Stimulated activated CD8-positive, alpha-beta memory T cell treated with anti-CD3 and anti-CD28 coated beads, Interleukin-4, amount 100 ng/mL, for 4 hours (primary cell): ENCODE measurements around the gene MYMX.

Experiments
- DNase-seq, 2 donors: peaks; one replicate each; pipeline ENCODE4 v3.0.0-alpha.2; 2020; ENCODE audit warnings: low read depth in 2 of 2, low spot score in 1 of 2

Gene MYMX

DNA sequence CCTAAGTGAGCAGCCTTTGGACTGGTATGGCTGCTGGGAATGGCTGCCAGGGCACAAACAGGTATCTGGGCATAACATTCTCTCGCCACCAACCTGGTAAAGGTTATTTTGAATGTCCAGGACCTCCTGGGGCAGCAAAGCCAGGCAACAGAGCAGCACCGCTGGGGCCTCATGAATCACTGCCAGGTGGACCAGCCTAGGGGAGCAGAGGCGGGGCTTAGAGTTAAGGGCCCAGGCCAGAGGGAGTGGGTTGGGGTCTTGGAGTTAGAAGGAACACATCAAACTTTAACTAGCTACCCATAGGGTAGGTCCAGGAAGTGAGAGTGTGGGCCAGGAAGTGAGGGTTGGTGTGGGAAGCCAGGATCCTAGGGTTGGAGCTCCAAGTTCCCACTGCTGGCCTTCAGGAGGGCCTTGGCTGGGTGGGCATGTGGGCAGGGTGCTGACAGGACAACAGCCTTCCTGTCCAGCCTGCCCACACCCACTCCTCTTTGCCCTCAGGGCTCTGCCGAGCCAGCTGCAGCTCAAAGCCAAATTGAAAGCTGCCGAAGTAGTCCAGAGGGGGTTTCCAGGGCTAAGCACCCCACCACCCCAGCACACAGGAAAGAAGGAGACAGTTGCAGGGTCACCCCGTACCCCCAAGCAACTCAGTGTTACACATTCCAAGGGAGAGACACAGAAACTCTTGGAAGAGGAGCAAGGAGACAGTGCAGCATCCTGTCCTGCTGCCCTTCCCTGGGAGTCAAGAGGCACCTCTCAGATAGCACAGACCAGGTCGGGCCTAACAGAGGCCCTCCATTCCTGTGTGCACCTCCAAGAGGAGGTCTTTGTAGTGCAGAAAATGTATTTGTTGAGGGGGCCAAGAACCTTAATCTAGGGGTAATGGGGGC is 46.0 kb downstream of the MYMX start:
- no peak for DNase-seq

DNA sequence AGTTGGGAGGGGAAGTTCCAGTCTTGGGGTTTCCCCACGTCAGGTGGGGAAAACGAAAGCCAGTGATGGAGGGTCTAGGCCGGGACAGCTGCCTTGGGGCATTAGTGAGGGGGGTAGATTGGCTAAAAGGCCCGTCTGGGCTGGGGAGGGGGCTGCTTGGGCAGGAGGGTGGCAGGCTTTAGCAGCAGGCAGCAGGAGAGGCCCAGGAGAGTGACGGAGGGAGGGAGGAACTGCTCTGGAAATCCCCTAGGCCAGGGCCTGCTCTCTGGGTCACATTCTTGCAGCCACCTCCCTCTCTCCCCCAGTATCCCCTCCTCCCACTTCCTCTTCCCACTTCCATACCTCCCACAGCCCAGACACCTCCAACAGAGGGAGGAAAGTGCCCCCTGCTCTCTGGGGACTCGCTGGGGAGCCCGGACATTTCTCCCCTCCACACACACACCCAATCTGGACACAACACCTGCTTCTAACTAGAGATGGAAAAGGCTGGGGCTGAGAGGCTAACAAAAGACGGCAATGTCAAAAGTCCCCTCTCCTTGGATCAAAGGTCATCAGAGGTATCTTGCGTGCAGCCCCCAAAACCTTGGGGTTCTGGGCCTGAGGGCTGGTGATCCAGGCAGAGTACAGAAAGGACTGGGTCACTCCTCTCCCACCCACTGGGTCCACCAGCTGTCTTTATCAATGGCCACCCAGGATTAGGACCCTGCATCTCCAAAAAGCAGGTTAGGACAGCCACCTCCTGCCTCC is 46.8 kb downstream of the MYMX start:
- DNase-seq = no peak

DNA sequence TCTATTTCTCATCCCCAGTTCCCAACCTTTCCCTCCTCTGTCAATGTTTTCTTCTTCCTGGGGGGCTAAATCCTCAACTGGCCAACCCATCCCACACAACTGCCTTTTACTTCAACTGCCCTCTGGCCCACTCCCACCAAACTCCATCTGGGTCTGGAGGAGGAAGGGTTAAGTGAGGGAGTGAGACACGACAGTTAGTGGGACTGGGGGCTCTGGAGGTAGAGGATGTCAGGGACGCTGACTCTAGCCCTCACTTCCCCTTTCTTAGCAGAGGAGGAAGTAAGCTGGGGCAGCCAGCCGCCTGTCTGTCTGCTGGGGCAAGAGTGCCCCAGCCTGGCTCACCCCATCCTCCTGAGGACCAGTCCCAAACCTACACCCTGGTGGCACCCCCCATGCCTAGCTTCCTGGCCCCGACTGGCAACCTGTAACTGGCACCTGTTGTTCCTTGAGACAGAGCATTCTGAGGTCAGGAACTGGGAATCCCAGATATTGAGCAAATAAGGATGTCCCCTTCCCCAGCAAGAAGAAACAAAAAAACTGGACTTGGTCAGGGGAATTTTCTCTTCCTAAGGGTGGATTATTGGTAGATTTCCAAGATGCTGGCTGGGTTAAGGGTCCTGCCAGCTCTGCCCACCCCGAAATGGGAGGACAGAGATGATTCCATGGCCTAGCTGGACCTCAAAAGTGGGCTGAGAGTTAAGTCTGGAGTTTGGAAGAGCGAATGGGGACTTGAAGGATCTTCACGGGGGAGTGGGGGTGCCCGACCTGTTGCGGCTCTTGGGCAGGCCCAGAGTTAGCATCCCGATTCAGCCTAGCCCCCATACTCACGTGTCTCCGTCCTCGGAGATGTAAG is 47.7 kb downstream of the MYMX start:
- DNase-seq = no peak

DNA sequence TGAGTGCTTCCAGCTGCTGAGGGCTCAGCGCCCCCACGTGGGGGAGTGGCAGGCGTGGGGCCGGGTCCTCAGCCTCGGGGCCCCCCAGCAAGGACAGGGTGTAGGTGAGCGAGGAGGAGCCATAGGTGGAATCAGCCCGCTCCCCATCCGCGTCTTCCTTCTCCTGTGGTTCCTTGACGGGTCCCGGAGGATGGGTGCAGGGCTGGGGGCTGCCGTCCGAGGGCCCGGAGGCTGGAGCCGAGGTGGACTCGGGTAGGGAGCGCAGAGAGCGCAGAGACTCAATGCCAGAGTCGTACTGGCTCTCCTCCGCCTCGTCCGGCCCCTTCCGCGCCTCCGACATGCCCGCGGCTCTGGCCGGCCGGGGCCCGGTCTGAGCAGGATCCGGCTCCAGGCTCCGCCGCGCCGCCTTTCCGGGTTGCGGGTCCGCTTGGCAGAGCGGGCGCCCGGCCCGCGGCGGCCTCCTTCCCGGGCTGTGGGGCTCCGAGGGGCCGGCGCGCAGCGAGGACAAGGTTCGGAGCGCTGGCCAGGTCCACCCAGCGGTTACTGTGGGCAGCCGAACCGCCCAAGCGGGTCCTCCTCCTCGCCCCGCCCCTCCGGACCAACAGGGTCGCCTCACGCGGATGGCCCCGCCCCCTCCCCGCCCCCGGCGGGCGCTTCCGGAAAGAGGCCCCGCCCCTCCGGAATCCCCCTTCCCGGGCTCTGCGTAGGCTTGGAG is 48.4 kb downstream of the MYMX start, which contains the start of gene NFKBIE:
Gene NFKBIE (minus strand): TSS at position 545 of the 715 bp plus-strand sequence. CDS start 205 bp downstream, at position 340.
- peak; percentile 91 to 94 for DNase-seq

DNA sequence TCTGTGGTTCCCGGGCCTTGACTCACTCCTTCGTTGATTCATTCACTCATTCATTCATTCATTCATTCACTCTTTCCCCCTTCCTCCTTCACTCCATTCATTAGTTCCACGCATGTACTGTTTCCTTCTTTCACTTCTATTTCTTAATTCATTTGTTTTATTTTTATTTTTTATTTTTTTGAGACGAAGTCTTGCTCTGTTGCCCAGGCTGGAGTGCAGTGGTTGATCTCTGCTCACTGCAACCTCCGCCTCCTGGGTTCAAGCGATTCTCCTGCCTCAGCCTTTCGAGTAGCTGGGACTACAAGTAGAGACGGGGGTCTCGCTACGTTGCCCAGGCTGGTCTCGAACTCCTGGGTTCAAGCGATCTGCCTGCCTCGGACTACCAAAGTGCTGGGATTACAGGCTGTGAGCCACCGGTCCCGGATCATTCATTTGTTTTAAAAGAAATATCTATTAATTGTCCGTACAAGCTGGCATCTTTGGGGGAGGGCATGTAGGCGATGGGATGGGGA is 49.1 kb downstream of the MYMX start:
- no peak for DNase-seq

DNA sequence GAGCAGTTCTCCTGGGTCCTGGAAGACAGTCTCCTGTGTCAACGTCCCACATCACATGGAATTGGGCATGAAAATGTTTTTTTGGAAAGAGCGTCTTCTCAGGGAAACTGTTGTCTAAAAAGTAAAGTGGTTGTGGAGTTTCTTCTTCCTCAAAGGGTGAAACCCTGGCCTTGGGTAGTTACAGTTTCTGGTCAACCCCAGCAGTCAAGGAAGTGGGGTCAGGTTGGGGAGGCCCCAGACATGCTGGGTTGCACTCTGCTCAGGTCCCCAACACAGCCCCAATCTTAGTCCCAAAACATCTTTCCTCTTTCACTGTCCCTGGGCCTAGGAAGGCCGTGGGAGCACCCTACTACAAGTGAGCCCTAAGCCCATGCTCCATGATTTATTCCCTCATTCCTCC is 49.6 kb downstream of the MYMX start:
- DNase-seq = no peak

DNA sequence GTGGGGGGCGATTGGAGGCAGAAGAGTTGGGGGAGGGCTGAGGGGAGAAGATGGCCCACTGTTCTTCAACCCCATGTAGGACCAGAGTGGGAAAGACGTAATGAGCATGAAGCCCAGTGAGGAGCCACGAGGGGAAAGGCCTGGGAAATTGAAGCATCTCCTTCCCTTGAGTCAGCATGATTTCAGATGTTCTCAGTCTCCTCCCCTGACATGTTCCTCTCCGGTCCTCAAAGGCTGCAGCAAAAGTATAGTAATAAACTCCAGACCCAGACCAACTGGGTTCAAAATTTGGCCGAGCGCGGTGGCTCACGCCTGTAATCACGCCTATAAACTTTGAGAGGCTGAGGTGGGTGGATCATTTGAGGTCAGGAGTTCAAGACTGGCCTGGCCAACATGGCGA is 50.5 kb downstream of the MYMX start:
- DNase-seq = no peak
